ENCODE data around the gene PLEKHG3. TPM values are rescaled to one million over a fixed set of nuclear protein-coding genes. Genes with fewer than 3 reads are reported as not detected.

Gene PLEKHG3
- polyA plus RNA-seq, 6 donors from 2014 or later: not detected

- Mint-ChIP-seq H3K36me3 (no peaks in the 10 kb centered on the region), H3K4me1 (no peaks in the 10 kb centered on the region), H3K4me3 (no peak overlapping the region), H3K27ac (no peak overlapping the region), H3K27me3 (peaks cover 0 to 11% (median 0%) of the 10 kb centered on the region in 3 donors), H3K9me3 (no peaks in the 10 kb centered on the region)
- ATAC-seq (ENCODE audit: low read depth in 2 of 2): no peak
- no peak for DNase-seq
Measured at GRCh38 chr14:64773577-64773976, 69.4 kb downstream of the PLEKHG3 start.

DNA sequence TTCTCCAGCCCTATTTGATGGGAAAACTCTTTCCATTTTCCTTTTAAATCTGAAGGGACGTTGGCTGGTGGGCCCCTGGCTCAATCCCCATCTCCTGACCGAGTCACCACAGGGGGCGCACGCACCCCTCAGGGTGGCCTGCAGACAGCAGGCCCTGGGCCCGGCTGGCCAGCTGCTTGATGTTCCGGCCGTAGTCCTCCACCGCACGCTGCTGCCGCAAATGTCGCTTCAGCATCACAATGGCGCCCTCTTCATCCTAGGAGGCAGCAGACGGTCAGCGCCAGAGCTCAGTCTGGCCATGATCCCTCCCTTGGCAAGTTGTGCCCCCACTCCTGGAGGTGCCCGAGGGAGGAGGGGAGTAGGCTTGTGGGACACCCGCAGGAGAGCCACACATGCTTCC, 70.0 kb downstream of the PLEKHG3 start:
- Mint-ChIP-seq H3K27ac (no peak overlapping the region), H3K4me3 (no peak overlapping the region)

GRCh38 chr14:64775081-64775777, 71.0 kb downstream of the PLEKHG3 start:
- DNase-seq (no peak), ATAC-seq (ENCODE audit: low read depth in 2 of 2) (no peak)
- Mint-ChIP-seq H3K27me3 (peaks cover 0 to 11% (median 0%) of the 10 kb centered on the region in 3 donors), H3K4me1 (no peaks in the 10 kb centered on the region), H3K27ac (no peak overlapping the region), H3K4me3 (no peak overlapping the region), H3K36me3 (no peaks in the 10 kb centered on the region), H3K9me3 (no peaks in the 10 kb centered on the region)

More for the DNA sequence above, 70.0 kb downstream of the PLEKHG3 start:
- Mint-ChIP-seq H3K9me3 (no peaks in the 10 kb centered on the region), H3K27me3 (peaks cover 0 to 11% (median 0%) of the 10 kb centered on the region in 3 donors), H3K36me3 (no peaks in the 10 kb centered on the region), H3K4me1 (no peaks in the 10 kb centered on the region)
- no peak for DNase-seq
- ATAC-seq (ENCODE audit: low read depth in 2 of 2): no peak

GRCh38 chr14:64777461-64777860, 73.2 kb downstream of the PLEKHG3 start:
- H3K9me3 Mint-ChIP-seq: no peaks in the 10 kb centered on the region
- ATAC-seq (ENCODE audit: low read depth in 2 of 2) (no peak), DNase-seq (no peak)
- H3K36me3 Mint-ChIP-seq: no peaks in the 10 kb centered on the region
- H3K27me3 Mint-ChIP-seq: peaks cover 0 to 11% (median 0%) of the 10 kb centered on the region in 3 donors
- no peaks in the 10 kb centered on the region for H3K4me1 Mint-ChIP-seq
- no peak overlapping the region for H3K4me3 Mint-ChIP-seq
- H3K27ac Mint-ChIP-seq: no peak overlapping the region

- Mint-ChIP-seq H3K36me3 (no peaks in the 10 kb centered on the region), H3K9me3 (no peaks in the 10 kb centered on the region), H3K4me1 (no peaks in the 10 kb centered on the region), H3K27ac (no peak overlapping the region), H3K27me3 (peaks cover 0 to 8% (median 0%) of the 10 kb centered on the region in 3 donors), H3K4me3 (no peak overlapping the region)
- ATAC-seq (ENCODE audit: low read depth in 2 of 2) (no peak), DNase-seq (no peak)
Measured at GRCh38 chr14:64778104-64778754, 74.0 kb downstream of the PLEKHG3 start.

GRCh38 chr14:64779472-64779871, 75.2 kb downstream of the PLEKHG3 start:
- ATAC-seq (ENCODE audit: low read depth in 2 of 2) (no peak), DNase-seq (no peak)
- H3K4me1 Mint-ChIP-seq: no peaks in the 10 kb centered on the region
- no peak overlapping the region for H3K4me3 Mint-ChIP-seq
- no peaks in the 10 kb centered on the region for H3K9me3 Mint-ChIP-seq
- H3K27me3 Mint-ChIP-seq: peaks cover 0 to 5% (median 0%) of the 10 kb centered on the region in 3 donors
- H3K36me3 Mint-ChIP-seq: no peaks in the 10 kb centered on the region
- H3K27ac Mint-ChIP-seq: no peak overlapping the region

GRCh38 chr14:64782196-64782595, 78.0 kb downstream of the PLEKHG3 start:
- DNase-seq (no peak), ATAC-seq (ENCODE audit: low read depth in 2 of 2) (no peak)
- Mint-ChIP-seq H3K4me1 (no peaks in the 10 kb centered on the region), H3K27me3 (peaks cover 0 to 6% (median 5%) of the 10 kb centered on the region in 3 donors), H3K36me3 (no peaks in the 10 kb centered on the region), H3K4me3 (no peak overlapping the region), H3K27ac (no peak overlapping the region), H3K9me3 (no peaks in the 10 kb centered on the region)

DNA sequence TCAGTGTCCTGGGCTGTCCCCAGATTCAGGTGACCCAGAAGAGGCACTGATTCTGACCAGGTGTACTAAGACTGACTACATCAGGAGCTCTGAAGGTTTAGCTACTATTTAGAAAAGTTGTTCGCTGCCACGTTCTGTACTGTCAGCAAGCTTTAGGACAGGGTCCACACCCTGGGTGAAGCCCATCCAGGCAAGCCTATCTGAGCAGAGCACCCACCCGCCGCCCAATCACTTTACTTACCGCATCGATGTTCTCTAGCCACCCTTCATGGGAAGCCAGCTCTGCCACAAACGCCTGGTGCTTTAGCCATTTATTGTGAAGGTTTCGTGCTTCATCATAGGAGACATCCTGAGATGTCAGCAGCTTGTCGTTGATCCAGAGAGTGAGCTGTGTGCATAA, 79.8 kb downstream of the PLEKHG3 start:
- no peaks in the 10 kb centered on the region for H3K4me1 Mint-ChIP-seq
- no peak for ATAC-seq (ENCODE audit: low read depth in 2 of 2)
- no peaks in the 10 kb centered on the region for H3K9me3 Mint-ChIP-seq
- no peak for DNase-seq
- H3K4me3 Mint-ChIP-seq: no peak overlapping the region
- H3K27me3 Mint-ChIP-seq: peaks cover 0 to 9% (median 6%) of the 10 kb centered on the region in 3 donors
- no peaks in the 10 kb centered on the region for H3K36me3 Mint-ChIP-seq
- H3K27ac Mint-ChIP-seq: no peak overlapping the region

DNA sequence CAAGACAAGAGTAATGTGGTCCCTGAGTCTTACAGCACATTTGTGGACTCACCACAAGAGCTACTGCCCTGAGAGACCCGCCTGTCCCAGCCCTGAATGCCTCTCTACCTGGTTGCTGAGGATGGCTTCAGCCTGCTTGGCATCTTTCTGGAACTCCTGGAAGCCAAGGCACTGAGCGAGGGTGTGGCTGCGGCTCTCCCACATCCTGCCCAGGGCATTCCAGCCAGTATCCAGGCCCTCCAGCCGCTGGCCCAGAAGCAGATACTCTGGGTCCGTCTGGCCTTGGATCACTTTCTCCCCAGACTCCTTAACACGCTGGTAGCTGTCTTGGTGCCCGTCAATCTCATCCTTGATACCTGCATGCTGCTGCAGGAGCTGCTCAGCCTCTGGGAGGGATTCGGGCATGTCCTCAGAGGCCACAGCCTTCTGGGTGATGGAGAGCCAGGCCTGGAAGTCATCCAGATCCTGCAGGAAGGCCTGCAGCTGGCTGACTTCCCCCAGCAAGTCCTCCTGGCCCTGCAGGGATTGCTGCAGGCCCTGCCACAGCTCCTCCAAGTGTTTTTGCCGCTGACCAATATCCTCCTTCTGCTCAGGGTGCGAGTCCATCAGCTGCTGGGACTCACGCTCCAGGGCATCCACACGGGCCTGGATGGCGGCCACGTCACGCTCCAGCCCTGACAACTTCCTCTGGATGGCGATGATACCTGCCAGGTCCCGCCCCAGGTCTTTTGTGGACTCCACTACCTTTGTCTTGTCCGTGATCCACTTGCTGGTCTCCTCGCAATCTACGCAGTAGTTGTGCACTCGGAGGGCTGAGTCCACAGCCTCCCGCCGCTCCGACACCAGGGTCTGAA, 82.3 kb downstream of the PLEKHG3 start:
- ATAC-seq (ENCODE audit: low read depth in 2 of 2): no peak
- Mint-ChIP-seq H3K27me3 (peaks cover 0 to 9% (median 6%) of the 10 kb centered on the region in 3 donors), H3K9me3 (no peaks in the 10 kb centered on the region), H3K27ac (no peak overlapping the region), H3K36me3 (no peaks in the 10 kb centered on the region), H3K4me1 (no peaks in the 10 kb centered on the region), H3K4me3 (no peak overlapping the region)
- no peak for DNase-seq

GRCh38 chr14:64787619-64788018, 83.4 kb downstream of the PLEKHG3 start:
- Mint-ChIP-seq H3K27me3 (peaks cover 0 to 9% (median 6%) of the 10 kb centered on the region in 3 donors), H3K9me3 (no peaks in the 10 kb centered on the region), H3K4me1 (no peaks in the 10 kb centered on the region), H3K4me3 (no peak overlapping the region), H3K27ac (no peak overlapping the region), H3K36me3 (no peaks in the 10 kb centered on the region)
- no peak for ATAC-seq (ENCODE audit: low read depth in 2 of 2)
- DNase-seq: no peak

DNA sequence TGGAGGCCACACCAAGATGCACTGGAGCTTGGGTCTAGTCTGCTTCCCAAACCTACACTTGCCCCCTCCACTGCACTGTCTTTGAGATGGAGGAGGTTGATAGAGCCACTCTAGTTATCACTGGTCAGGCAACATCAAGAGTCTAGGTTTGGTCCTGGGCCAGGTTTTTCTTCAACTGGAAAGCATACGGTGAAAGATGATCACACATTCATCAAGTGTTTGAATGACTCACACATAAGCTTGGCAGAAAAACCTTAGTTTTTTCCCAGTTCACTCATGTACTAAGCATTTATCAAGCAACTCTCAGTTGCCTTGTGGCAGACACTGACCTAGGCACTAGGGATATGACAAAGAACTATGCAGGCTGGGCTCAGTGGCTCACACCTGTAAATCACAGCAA, 84.5 kb downstream of the PLEKHG3 start:
- DNase-seq: no peak
- Mint-ChIP-seq H3K4me1 (no peaks in the 10 kb centered on the region), H3K27me3 (peaks cover 0 to 15% (median 6%) of the 10 kb centered on the region in 3 donors), H3K9me3 (no peaks in the 10 kb centered on the region), H3K27ac (no peak overlapping the region), H3K4me3 (no peak overlapping the region), H3K36me3 (no peaks in the 10 kb centered on the region)
- ATAC-seq (ENCODE audit: low read depth in 2 of 2): no peak

- Mint-ChIP-seq H3K36me3 (no peaks in the 10 kb centered on the region), H3K27me3 (peaks cover 0 to 20% (median 6%) of the 10 kb centered on the region in 3 donors), H3K9me3 (no peaks in the 10 kb centered on the region), H3K27ac (no peak overlapping the region), H3K4me1 (no peaks in the 10 kb centered on the region), H3K4me3 (no peak overlapping the region)
- DNase-seq (no peak), ATAC-seq (ENCODE audit: low read depth in 2 of 2) (no peak)
Measured at GRCh38 chr14:64789696-64790095, 85.5 kb downstream of the PLEKHG3 start.

GRCh38 chr14:64790478-64790877, 86.3 kb downstream of the PLEKHG3 start:
- no peak for ATAC-seq (ENCODE audit: low read depth in 2 of 2)
- Mint-ChIP-seq H3K4me3 (no peak overlapping the region), H3K27ac (no peak overlapping the region), H3K9me3 (no peaks in the 10 kb centered on the region), H3K4me1 (no peaks in the 10 kb centered on the region), H3K36me3 (no peaks in the 10 kb centered on the region), H3K27me3 (peaks cover 0 to 21% (median 6%) of the 10 kb centered on the region in 3 donors)
- DNase-seq: no peak
